HCT116 (cell line): ENCODE measurements around the gene GGCT.

Experiments used
- CEBPB ChIP-seq: IDR thresholded peaks from 2 replicates; pipeline ENCODE4 v1.6.1; 2012; ENCODE audit warnings: low read depth
- CTCF ChIP-seq, 3 experiments: fragments of 200-600 bp in 1 of 3; sonication (generic) in 1 of 3; IDR thresholded peaks in 2 of 3; conservative IDR thresholded peaks in 1 of 3; 2 replicates each; pipeline ENCODE4 v1.5.1; 2012 to 2017; ENCODE audit warnings: low read depth in 2 of 3, low read length in 2 of 3, antibody characterized with exemption in 1 of 3, borderline replicate concordance in 1 of 3, control low read depth in 1 of 3, mild to moderate bottlenecking in 1 of 3, mixed read lengths in 1 of 3, mixed run types in 1 of 3, moderate library complexity in 1 of 3; ENCODE audit not compliant: insufficient read depth in 1 of 3
- EGR1 ChIP-seq: IDR thresholded peaks from 2 replicates; pipeline ENCODE4 v1.6.1; 2012; ENCODE audit warnings: low read depth
- EZH2phosphoT487 ChIP-seq: fragments of 200-600 bp; IDR thresholded peaks from 2 replicates; pipeline ENCODE4 v1.6.1; 2018; ENCODE audit warnings: antibody characterized with exemption, borderline replicate concordance
- POLR2A ChIP-seq: IDR thresholded peaks from 2 replicates; pipeline ENCODE4 v1.7.0; 2011; ENCODE audit warnings: borderline replicate concordance; ENCODE audit not compliant: insufficient read depth, insufficient read length; ENCODE audit errors: extremely low read depth
- REST ChIP-seq: IDR thresholded peaks from 2 replicates; pipeline ENCODE4 v1.6.1; 2012; ENCODE audit warnings: low read depth
- SIN3A ChIP-seq: IDR thresholded peaks from 2 replicates; pipeline ENCODE4 v1.6.1; 2012; ENCODE audit warnings: low read depth
- SRF ChIP-seq: IDR thresholded peaks from 2 replicates; pipeline ENCODE4 v1.6.1; 2012; ENCODE audit warnings: low read depth
- YY1 ChIP-seq: IDR thresholded peaks from 2 replicates; pipeline ENCODE4 v1.6.1; 2011; ENCODE audit warnings: low read length, low read depth, moderate library complexity, mild to moderate bottlenecking; ENCODE audit not compliant: insufficient replicate concordance; ENCODE audit errors: extremely low read depth

- TF ChIP-seq CTCF (IDR thresholded peaks at IDR 0.05 in 2 of 3, conservative IDR thresholded peaks at IDR 0.05 in 1 of 3; ENCODE audit: borderline replicate concordance in 1 of 3, insufficient read depth in 1 of 3, low read depth in 2 of 3, low read length in 2 of 3) (0 out of 6 replicates have a peak, but pooled peaks of 2 of the 3 experiments have one; percentile 11 to 19), SIN3A (no peak), YY1 (no peak), EGR1 (no peak), EZH2phosphoT487 (no peak), POLR2A (no peak), REST (no peak), SRF (no peak), CEBPB (no peak)
Observed at GRCh38 chr7:30469303-30469702, 35.3 kb downstream of the GGCT start.
